Endometrial microvascular endothelial cells (primary cell): ENCODE measurements around the gene HIVEP3. TPM values are rescaled to one million over a fixed set of nuclear protein-coding genes. Genes with fewer than 3 reads are reported as not detected.

Experiments used
- in situ Hi-C: cut with HindIII; loops from 2 replicates; pipeline ENCODE4 v1.10.0; 2017; ENCODE audit warnings: low sequenced_read_pairs, low pct_unique_long_range_greater_than_20kb; ENCODE audit errors: inconsistent ontology term
- total RNA-seq: library from RNA; depleted of rRNA; stranded (reverse); fragments of >200 nt; gene quantifications from one replicate; pipeline ENCODE4 v1.2.3, GENCODE V29; 2015; ENCODE audit errors: inconsistent ontology term

HIVEP3 gene
- total RNA-seq, 1 donor from 2014 or later: 4.4 TPM

DNA sequence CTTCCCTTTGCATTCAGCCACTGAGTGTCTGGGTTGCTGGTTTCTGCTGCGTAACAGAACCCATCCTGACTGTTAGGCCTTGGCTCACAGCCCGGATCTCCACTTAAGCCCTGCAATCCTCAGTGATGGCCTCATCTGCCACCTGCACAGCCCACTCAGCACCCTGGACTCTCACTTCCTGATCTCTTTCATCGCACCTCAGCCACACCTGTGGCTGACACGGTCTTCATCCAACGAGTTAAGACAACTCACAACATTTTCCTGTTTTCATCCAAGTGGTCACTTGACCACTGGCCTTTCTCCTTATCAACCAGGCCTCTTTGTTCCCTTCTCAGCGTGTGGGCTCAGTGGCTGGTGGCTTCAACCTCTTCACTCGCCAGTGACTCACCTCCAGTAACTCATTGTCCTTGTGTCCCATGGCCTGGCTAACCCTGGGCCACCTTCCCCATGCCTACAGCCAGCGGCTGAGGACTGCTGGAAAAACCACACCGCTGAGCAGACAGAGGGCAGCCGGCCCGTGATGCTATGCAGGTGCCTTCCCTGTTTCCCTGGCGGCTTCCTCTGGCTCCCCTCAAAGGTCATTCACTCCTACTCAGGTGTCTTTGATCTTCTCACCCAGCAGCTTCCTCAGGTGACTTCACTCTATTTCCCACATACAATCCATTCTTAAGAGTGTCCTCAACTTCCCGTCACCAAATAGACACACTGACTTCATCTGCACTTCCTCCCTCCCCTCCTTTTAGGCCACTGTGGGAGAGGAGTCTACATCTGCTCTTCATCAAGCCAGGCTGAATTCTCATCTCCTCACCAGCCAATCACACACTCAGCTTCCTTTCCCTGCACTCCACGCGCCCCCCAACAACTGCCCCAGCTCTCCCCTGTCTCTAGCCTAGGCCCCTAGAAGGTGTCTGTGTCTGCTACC is 414.3 kb downstream of the HIVEP3 start:
- in situ Hi-C loops: no loop called here

DNA sequence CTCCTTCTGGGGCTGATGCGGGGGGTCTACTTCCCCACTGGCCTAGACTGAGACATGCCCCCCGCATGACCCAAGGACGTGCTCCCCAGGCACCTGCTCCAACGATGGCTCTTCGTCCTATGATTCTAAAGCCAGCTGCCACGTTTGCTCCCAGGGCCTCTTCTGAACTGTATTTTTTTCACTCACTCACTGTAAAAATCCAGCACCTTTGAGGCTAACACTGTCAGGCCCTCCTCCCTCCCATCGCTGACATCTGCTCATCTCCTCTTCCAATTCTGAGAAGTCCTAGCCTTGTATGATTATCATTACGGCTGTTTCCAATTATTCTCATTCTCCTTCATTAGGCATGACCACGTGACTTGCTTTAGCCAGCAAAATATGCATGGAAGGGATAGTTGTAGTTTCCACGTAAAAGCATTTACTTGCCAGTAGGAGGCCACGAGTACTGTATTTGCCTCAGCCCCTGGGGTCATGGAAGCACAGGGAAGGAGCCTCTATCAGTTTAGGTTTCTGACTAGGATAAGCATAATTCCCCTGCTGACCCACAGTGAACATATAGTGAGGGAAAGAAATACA is 415.1 kb downstream of the HIVEP3 start:
- in situ Hi-C loops: no loop called here

DNA sequence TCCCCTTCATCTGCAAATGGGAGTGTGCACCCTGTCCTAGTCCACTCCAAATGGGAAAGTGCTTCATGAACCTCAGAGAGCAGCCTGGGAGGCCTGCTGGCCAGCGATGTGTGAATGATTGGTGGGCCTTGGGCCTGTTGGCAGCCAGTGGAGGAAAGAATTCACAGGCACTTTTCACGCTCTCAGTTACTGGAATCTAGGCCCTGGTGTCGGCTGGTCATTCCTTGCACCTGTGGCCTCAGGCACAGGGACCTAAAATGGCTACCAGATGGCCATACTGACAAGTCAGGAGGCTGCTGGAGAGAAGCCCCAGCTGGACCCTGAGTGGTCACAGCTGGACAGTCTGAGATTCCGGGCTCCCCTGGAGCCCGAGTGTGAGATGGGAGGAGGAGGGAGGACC is 415.8 kb downstream of the HIVEP3 start:
- in situ Hi-C loops: no loop called here

DNA sequence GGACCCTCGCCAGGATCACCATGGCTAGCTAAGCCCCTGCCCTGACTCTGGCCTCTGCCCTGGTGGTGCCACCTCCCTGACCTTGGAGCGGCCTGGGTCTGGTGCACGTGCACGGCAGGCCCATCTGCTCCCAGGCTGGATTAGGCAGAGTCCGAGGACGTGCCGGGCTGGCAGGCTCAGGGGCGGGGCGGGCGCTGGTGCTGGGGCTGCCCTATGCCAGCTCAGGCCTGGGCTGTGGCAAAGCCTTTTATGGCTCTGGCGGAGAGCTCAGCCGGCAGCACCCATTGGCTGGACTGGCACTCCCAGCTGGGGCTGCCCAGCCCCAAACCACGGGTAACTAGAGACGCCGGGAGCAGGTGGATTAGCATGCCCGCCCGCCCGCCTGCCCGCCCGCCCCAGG is 417.1 kb downstream of the HIVEP3 start:
- in situ Hi-C loops: no loop called here

DNA sequence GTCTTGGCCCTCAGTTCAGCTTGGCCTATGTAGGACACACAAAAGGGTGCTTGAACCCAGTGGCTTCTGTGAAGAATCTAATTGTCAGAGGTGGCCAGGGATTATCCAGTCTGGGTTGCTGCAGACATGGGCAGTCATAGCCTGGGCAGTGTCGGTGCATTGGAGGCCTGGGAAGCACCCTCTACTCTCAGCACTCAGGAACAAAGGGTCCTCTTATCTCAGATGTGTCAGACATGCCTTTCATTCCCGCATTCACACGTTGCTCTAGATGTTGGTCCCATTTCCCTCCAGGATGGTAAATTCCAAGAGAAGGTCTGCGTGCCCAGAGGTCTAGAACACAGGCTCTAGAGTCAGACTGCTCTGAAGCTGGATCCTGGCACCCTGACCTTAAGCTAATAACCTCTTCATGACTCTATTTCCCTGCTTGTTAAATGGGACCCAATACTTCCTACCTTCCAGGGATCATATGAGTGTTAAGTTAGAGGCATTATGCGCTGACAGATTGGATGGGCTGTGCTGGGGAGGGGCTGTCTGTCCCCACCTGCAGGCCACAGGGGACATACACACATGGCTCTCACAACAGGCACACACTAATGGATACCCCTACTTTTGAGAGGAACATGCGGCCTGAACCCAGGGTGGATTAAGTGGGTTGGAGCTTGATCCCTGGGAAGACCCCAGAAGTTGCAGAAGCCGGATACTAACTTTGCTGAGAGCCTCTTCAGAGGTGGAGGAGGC is 417.8 kb downstream of the HIVEP3 start:
- in situ Hi-C loops: no loop called here

DNA sequence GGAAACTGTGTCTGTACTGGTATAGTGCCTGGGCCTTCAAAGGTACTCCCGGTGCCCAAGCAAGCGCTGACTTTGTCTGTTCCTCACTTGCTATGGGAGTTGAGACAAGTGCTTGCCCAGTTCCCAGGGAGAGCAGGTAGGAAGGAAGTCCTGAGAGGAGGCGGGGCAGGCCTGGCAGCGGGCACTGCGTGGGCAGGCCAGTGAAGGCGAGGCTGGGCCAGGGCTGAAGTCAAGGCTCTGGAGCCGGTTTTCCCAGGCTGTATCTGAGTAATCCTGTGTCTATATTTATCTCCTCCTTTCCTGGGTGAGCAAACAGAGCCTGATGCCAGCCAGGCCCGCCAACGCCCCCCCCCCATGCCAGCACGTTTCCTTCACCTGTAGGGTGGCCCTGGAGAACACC is 418.3 kb downstream of the HIVEP3 start:
- in situ Hi-C loops: no loop called here

DNA sequence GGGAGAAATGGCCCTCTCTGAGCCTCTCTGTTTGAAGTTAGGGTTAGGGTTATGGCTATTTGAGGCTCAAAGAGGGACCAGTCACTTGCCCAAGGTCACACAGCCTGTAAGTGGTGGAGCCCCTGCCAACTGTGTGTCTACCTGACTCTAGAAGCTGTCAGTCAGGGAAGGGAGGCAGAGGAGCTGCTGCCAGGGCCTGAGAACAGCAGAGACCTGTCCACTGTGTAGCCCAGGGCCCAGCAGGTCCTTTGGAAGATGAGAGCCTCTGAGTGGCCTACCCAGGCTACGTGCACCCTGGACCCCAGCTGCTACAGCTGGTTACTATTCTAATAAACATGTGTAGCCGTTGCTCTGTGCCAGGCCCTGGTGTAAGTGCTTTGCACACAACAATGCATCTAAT is 419.1 kb downstream of the HIVEP3 start:
- in situ Hi-C loops: no loop called here

DNA sequence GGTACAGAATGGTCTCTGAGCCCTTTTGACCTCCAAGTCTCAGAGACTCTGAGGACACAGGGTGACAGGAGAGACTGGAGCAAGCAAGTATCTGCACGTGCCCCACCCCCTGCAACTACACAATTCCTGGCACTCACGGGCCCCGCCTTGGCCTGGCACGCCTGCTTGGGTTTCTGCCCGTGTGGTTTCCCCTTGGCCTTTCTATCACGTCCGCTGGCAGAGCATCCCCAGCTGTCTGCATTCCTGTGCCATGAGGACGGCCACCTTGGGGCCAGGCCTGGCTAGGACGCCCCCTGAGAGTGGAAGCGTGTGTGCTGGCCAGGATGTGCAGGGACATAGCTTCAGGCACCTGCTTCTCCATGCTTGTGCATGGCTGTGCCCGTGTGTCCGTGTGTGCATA is 419.9 kb downstream of the HIVEP3 start:
- in situ Hi-C loops: no loop called here

DNA sequence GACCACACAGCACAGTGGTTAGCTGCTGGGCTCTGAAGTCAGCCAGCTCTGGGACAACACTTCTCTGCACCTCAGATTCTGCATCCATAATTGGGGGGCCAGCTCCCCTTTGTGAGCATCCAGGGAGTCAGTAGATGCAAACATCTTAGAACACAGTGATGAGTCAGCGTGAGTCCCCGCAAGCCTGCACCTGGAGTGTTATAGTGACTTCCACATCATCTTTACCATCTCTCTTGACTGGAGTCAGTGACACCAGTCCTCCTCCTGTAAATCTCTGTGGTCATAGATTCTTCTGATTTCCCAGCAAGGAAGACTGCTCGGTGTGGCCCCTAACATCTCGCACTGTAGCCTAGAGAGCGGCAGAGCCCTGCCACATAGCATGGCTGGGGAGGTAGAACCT is 420.3 kb downstream of the HIVEP3 start:
- in situ Hi-C loops: no loop called here

DNA sequence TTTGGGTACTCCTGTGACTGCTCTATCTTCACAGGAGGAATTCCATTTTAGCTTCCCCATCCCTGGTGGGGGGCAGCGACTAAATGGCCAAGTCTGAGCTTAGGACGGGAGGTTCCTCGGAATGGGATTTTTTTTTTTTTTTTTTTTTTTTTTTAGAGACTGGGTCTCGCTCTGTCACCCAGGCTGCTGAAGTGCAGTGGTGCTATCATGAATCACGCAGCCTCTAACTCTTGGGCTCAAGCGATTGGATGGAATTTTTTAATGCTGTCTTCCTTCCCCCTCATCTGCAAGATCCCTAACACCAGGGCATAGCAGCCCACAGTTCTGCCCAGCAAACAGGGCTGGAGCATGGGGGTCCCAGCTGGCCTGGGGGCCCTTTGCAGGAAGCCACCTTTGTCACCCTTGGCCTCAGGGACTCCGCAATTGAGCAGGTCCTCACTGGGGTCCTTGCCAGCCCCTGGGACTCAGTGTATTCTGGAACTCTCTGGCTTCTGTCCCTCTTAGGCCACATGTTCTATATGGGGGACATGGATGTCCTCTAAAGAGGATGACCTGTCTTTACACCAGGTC is 421.2 kb downstream of the HIVEP3 start:
- in situ Hi-C loops: no loop called here

DNA sequence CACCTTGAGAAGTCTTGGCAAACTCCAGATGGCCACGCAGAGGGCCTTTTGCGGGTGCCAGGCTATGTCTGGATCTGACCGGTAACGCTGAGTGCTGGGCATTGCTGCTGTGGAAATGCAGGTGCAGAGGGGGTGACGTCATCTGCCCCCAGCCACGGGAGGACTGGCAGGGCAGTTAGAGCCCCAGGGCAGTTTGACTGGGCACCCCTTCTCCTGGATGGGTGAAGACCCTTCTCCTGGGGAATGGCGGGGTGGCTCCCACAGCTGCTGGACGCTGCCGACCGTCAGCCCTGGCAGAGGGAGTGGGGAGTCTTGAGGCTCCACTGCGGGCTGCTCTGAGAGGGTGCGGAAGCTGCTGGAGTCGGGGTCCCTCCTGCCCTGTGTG is 421.7 kb downstream of the HIVEP3 start:
- in situ Hi-C loops: no loop called here

DNA sequence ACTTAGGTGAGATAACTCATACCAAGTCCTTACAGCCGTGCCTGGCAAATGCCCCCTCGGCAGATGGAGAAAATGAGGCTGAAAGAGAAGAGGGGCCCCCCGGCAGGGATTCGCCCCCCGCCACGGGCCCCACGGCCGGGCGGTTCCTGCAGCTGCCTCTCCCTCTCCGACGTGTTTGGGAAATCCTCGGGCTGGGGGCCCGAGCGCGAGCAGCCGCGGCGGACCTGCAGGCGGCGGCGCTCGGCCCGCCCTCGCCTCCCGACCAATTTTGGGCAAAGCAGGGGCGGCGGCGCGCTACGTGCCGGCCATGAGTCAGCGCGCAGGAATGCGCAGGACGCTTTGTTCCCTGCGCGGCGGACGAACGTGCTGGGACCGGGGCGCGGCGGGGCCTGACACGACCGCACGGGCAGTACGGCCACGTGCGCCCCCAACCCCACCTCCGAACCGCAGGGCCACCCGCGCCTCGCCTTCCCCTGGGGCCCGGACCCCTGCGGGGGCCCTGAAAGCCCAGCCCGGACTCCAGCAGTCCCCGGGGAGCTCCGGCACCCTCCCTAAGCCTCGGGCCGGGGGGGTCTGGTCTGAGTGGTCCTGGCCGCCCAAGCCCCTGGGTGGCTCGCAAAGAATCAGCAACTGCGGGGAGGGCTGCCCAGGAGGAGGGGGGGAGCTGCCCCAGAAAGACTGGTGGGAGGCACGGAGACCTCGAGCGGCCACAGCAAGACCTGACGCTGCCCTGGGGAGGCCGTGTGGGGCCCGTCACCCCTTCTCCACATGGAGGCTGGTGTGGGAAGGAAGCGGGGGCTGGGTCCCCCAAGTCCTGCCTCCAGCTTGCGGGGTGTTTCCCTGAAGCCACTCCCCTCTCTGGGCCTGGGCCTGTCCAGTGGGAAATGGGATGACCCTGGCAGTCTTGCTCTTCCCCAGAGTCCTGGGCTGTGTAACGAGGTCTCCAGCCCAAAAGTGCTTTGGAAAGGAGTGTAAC is 422.4 kb downstream of the HIVEP3 start:
- in situ Hi-C loops: no loop called here

DNA sequence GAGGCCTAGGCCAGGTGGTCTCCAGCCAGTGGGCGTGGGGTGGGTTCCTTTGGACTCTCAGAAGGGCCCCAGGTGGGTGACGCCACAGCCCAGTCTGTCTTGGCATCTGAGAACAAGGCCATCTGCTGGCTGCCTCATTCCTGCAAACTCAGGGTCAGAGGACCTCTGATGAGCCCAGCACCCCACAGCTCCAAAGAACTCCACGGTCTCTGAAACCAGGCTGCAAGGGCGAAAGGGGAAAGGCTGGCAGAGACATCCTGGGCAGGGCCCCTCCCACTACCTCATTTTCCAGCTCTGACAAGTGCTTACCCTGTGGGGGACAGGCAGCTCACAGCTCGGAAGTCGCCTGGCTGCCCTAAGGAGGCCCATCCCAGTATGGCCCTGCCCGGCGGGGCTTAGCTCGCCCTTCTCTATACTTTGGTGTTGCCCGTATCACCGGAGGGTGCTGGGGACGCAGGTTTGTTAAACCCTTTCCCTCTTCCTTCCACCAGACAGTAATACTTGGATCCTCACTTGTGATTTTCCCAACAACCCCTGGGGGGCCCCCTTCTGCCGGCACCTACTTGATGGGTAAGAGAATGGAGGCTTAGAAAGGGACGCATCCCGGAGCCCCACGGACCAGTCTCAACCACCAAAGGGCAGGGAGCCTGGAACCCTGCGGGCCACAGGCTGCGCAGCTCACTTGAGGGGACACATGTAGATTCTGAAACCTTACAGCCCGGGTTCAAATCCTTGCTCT is 423.3 kb downstream of the HIVEP3 start:
- in situ Hi-C loops: no loop called here

DNA sequence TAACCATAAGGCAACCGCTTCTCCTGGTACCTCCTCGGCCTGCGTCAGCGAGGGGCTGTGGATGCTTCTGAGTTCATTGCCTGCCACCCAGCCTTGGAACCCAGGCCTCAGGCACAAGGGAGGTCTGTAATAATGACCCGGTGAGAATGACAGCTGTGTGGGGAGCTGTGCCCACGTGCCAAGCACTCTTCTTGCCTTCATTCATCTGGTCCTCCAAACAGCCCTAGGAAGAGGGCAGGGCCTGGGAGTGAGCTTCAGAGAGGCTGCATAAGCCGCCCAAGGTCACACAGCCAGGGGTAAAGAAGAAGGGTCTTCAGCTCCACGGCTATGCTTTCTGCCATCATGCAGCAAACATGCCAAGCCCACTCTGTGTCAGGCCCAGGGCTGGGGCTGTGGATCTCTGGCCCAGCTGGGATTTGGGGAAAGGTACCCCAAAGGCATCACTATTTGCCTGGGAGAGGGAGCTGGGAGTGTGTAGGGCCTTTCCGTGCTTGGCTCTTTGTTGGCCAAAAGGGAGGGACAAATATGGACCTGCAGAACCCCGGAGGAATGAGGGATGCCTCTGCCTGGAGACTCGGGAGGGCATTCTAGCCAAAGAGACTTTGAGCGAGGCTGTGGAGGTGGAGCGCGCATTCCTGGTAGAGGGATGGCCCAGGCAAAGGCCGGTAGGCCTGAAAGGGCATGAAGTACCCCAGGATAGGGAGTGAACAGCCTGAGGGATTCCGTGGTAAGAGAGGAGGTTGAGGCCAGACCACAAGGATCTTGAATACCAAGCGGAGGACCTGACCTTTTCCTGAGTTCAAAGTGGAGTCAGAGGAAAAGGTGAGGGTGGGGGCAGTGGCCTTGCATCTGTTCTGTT is 424.1 kb downstream of the HIVEP3 start:
- in situ Hi-C loops: no loop called here

DNA sequence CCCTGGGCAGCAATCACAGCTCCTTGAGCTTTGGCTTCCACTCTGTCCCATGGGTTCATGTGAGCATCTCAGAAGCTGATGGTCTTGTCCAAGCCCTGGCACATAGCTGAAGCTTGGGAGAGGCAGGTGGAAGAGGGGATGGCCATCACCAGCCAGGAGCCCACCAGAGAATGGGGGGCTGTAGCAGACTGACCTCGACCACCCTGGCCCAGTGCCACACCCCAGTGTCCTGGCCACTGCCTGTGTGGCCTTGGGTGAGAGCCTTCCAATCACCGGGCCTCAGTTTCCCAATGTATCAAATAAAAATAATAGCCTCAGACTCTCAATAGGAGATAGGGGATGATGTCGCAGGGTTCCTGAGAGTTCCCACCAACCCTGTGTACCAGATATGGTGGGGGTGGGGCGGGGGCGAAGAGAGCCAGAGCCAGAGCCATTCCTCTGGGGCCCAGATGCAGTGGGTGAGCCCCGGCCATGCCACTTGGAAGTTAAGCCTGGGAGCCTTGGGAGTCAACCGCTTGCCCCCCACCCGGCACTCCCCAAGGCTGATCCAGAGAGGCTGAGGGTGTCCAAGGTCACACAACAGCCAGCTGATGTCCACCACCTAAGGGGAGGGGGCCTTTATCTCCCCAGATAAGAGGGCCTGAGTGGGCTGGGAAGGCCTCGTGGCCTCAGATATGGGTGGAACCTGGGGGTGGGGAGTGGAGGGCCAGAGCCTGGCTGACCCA is 424.9 kb downstream of the HIVEP3 start:
- in situ Hi-C loops: no loop called here

DNA sequence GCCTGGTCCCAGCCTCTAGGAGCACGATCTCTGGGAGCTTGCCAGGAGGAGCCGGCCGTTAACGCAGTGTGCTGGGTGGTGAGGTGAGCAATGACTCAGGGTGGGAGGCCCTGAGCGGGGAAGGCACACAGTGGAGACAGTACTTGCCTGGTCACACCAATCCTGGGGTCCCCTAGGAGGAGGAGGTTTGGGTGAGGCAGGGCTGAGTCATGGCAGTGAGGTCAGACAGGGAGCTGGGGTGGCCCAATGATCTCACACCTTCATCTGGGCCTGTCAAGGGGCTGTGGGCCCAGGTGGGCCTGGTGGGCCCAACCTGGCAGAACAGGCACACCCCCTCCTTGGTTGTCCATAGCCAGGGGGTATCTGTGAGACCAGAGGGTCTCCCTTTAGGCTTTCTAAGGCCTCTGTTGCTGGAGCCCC is 425.6 kb downstream of the HIVEP3 start:
- in situ Hi-C loops: no loop called here
